Skeletal muscle satellite cell (primary cell): ENCODE results near the gene NGLY1.

Experiments used
- H3K27me3 ChIP-seq: 2 replicates; pipeline ENCODE4 v1.7.0; 2013; ENCODE audit warnings: low read length; ENCODE audit not compliant: control insufficient read depth, insufficient read depth
- H3K36me3 ChIP-seq: 2 replicates; pipeline ENCODE4 v1.7.0; 2013; ENCODE audit warnings: mild to moderate bottlenecking, control low read depth, low read length; ENCODE audit not compliant: insufficient read depth
- H3K4me1 ChIP-seq: 2 replicates; pipeline ENCODE4 v1.7.0; 2013; ENCODE audit warnings: low read length; ENCODE audit not compliant: control insufficient read depth, insufficient read depth
- H3K4me2 ChIP-seq: 2 replicates; pipeline ENCODE4 v1.7.0; 2013; ENCODE audit warnings: mild to moderate bottlenecking, low read length
- H3K4me3 ChIP-seq: 2 replicates; pipeline ENCODE4 v1.7.0; 2013; ENCODE audit warnings: low read length
- H3K9ac ChIP-seq: 2 replicates; pipeline ENCODE4 v1.7.0; 2013; ENCODE audit warnings: mild to moderate bottlenecking, low read depth, low read length, moderate library complexity
- H3K9me3 ChIP-seq: replicated peaks from 2 replicates; pipeline ENCODE4 v1.7.0; 2013; ENCODE audit warnings: mild to moderate bottlenecking, control low read depth, low read length

Gene NGLY1

GRCh38 chr3:25744470-25744869 is 38.8 kb downstream of the NGLY1 start:
- no peaks in the 10 kb centered on the region for H3K27me3 ChIP-seq
- no peak overlapping the region for H3K4me3 ChIP-seq
- H3K9me3 ChIP-seq: no peaks in the 10 kb centered on the region
- peaks cover 5% of the 10 kb centered on the region for H3K4me1 ChIP-seq
- no peak overlapping the region for H3K9ac ChIP-seq
- H3K36me3 ChIP-seq: peaks cover 20% of the 10 kb centered on the region
- no peak overlapping the region for H3K4me2 ChIP-seq

GRCh38 chr3:25728101-25728500 is 55.1 kb downstream of the NGLY1 start:
- no peak overlapping the region for H3K4me3 ChIP-seq
- peaks cover 29% of the 10 kb centered on the region for H3K36me3 ChIP-seq
- peaks cover 6% of the 10 kb centered on the region for H3K4me1 ChIP-seq
- no peaks in the 10 kb centered on the region for H3K9me3 ChIP-seq
- no peaks in the 10 kb centered on the region for H3K27me3 ChIP-seq
- H3K9ac ChIP-seq: no peak overlapping the region
- H3K4me2 ChIP-seq: no peak overlapping the region

GRCh38 chr3:25727316-25727715 is 55.9 kb downstream of the NGLY1 start:
- Histone ChIP-seq H3K36me3 (peaks cover 28% of the 10 kb centered on the region), H3K27me3 (no peaks in the 10 kb centered on the region), H3K4me3 (no peak overlapping the region), H3K9me3 (no peaks in the 10 kb centered on the region), H3K4me2 (no peak overlapping the region), H3K9ac (no peak overlapping the region), H3K4me1 (peaks cover 6% of the 10 kb centered on the region)

- no peak overlapping the region for H3K4me3 ChIP-seq
- H3K4me2 ChIP-seq: no peak overlapping the region
- H3K9ac ChIP-seq: no peak overlapping the region
- H3K36me3 ChIP-seq: peaks cover 21% of the 10 kb centered on the region
- no peaks in the 10 kb centered on the region for H3K9me3 ChIP-seq
- no peaks in the 10 kb centered on the region for H3K27me3 ChIP-seq
- peaks cover 6% of the 10 kb centered on the region for H3K4me1 ChIP-seq
Observed at GRCh38 chr3:25725810-25726209, 57.4 kb downstream of the NGLY1 start.

- Histone ChIP-seq H3K9ac (no peak overlapping the region), H3K9me3 (no peaks in the 10 kb centered on the region), H3K4me1 (peaks cover 6% of the 10 kb centered on the region), H3K27me3 (no peaks in the 10 kb centered on the region), H3K4me2 (no peak overlapping the region), H3K36me3 (peaks cover 21% of the 10 kb centered on the region), H3K4me3 (no peak overlapping the region)
Observed at GRCh38 chr3:25724948-25725645, 58.1 kb downstream of the NGLY1 start.

GRCh38 chr3:25723802-25724201 is 59.4 kb downstream of the NGLY1 start:
- Histone ChIP-seq H3K9ac (no peak overlapping the region), H3K4me3 (no peak overlapping the region), H3K9me3 (no peaks in the 10 kb centered on the region), H3K27me3 (no peaks in the 10 kb centered on the region), H3K4me1 (peaks cover 6% of the 10 kb centered on the region), H3K36me3 (peaks cover 21% of the 10 kb centered on the region), H3K4me2 (no peak overlapping the region)

GRCh38 chr3:25719321-25719720 is 63.9 kb downstream of the NGLY1 start:
- no peak overlapping the region for H3K4me3 ChIP-seq
- peaks cover 4% of the 10 kb centered on the region for H3K36me3 ChIP-seq
- H3K9ac ChIP-seq: no peak overlapping the region
- H3K27me3 ChIP-seq: no peaks in the 10 kb centered on the region
- no peak overlapping the region for H3K4me2 ChIP-seq
- no peaks in the 10 kb centered on the region for H3K4me1 ChIP-seq
- H3K9me3 ChIP-seq: no peaks in the 10 kb centered on the region

GRCh38 chr3:25713341-25713985 is 69.8 kb downstream of the NGLY1 start:
- Histone ChIP-seq H3K4me3 (no peak overlapping the region), H3K9me3 (no peaks in the 10 kb centered on the region), H3K27me3 (no peaks in the 10 kb centered on the region), H3K9ac (no peak overlapping the region), H3K4me1 (no peaks in the 10 kb centered on the region), H3K36me3 (no peaks in the 10 kb centered on the region), H3K4me2 (no peak overlapping the region)

- Histone ChIP-seq H3K4me2 (no peak overlapping the region), H3K36me3 (no peaks in the 10 kb centered on the region), H3K4me3 (no peak overlapping the region), H3K9me3 (no peaks in the 10 kb centered on the region), H3K4me1 (no peaks in the 10 kb centered on the region), H3K27me3 (peaks cover 6% of the 10 kb centered on the region), H3K9ac (no peak overlapping the region)
Observed at GRCh38 chr3:25711090-25711489, 72.2 kb downstream of the NGLY1 start.

- Histone ChIP-seq H3K4me2 (no peak overlapping the region), H3K9me3 (no peaks in the 10 kb centered on the region), H3K36me3 (no peaks in the 10 kb centered on the region), H3K4me1 (no peaks in the 10 kb centered on the region), H3K4me3 (no peak overlapping the region), H3K9ac (no peak overlapping the region), H3K27me3 (peaks cover 6% of the 10 kb centered on the region)
Observed at GRCh38 chr3:25708036-25708435, 75.2 kb downstream of the NGLY1 start.

- Histone ChIP-seq H3K4me2 (no peak overlapping the region), H3K9ac (no peak overlapping the region), H3K4me1 (no peaks in the 10 kb centered on the region), H3K27me3 (peaks cover 6% of the 10 kb centered on the region), H3K36me3 (no peaks in the 10 kb centered on the region), H3K9me3 (no peaks in the 10 kb centered on the region), H3K4me3 (no peak overlapping the region)
Observed at GRCh38 chr3:25707268-25707926, 75.8 kb downstream of the NGLY1 start.
